Transverse colon (tissue), 4 donors: ENCODE results near the gene ACE.

Source experiments
- CTCF ChIP-seq, 5 experiments: fragments of 200-600 bp in 3 of 5; fragments of 450-650 bp in 2 of 5; sonication (generic) in 3 of 5; IDR thresholded peaks; 1 replicate in 2 of 5; 2 replicates in 3 of 5; pipeline ENCODE4 v1.5.1; 2016 to 2017; ENCODE audit warnings: antibody characterized with exemption in 5 of 5, inconsistent platforms in 3 of 5, mild to moderate bottlenecking in 2 of 5, moderate library complexity in 1 of 5
- EP300 ChIP-seq: sonication (generic); formaldehyde crosslinking; IDR thresholded peaks from one replicate; pipeline ENCODE4 v1.6.1; 2017; ENCODE audit warnings: antibody characterized with exemption, low read depth
- POLR2A ChIP-seq: fragments of 450-650 bp; IDR thresholded peaks from one replicate; pipeline ENCODE4 v1.6.1; 2016; ENCODE audit warnings: antibody characterized with exemption, mild to moderate bottlenecking, moderate library complexity
- POLR2AphosphoS5 ChIP-seq, 3 donors: sonication (generic); formaldehyde crosslinking; IDR thresholded peaks; one replicate each; pipeline ENCODE4 v1.6.1; 2016; ENCODE audit warnings: antibody characterized with exemption in 3 of 3

- no peak for TF ChIP-seq CTCF (IDR thresholded peaks at IDR 0.05)
- TF ChIP-seq POLR2A = no peak
- TF ChIP-seq POLR2AphosphoS5 (IDR thresholded peaks at IDR 0.05) = peak in 1 of 3 donors; percentile 36
- no peak for TF ChIP-seq EP300
Measured at GRCh38 chr17:63542942-63543821, 66.3 kb downstream of the ACE start.
